ENCODE data around the gene P3H2.

- no peak for TF ChIP-seq CTCF (conservative IDR thresholded peaks at IDR 0.05 in 1 of 2, IDR thresholded peaks at IDR 0.05 in 1 of 2; ENCODE audit: low read depth in 1 of 2, low read length in 2 of 2)
- no peak for TF ChIP-seq EZH2 (IDR thresholded peaks at IDR 0.05; ENCODE audit: low read length, missing control alignments)
These were observed 21.3 kb upstream of the P3H2 start for GRCh38 chr3:190142041-190142440.
